GM21367 (cell line): ENCODE results near the gene DOCK9.

Source experiments
- ATAC-seq: cut with Tn5 transposase; IDR thresholded peaks from one replicate; pipeline ENCODE4 v1.9.1; 2021; ENCODE audit not compliant: unreplicated experiment

Gene DOCK9

GRCh38 chr13:98976338-98976737, 1.5 kb downstream of the DOCK9 start:
- no peak for ATAC-seq

GRCh38 chr13:98975822-98976261, 2.0 kb downstream of the DOCK9 start:
- ATAC-seq: no peak

- ATAC-seq: no peak
These were observed 3.8 kb downstream of the DOCK9 start for GRCh38 chr13:98974053-98974452.

- no peak for ATAC-seq
These were observed 5.2 kb downstream of the DOCK9 start for GRCh38 chr13:98972627-98973026.

GRCh38 chr13:98972059-98972458, 5.8 kb downstream of the DOCK9 start:
- ATAC-seq: no peak

GRCh38 chr13:98970330-98970729, 7.5 kb downstream of the DOCK9 start:
- ATAC-seq: no peak

GRCh38 chr13:98967491-98967890, 10.4 kb downstream of the DOCK9 start:
- no peak for ATAC-seq

- no peak for ATAC-seq
These were observed 11.8 kb downstream of the DOCK9 start for GRCh38 chr13:98966019-98966418.

- ATAC-seq: no peak
These were observed 12.5 kb downstream of the DOCK9 start for GRCh38 chr13:98965325-98965724.

- ATAC-seq: no peak
These were observed 13.9 kb downstream of the DOCK9 start for GRCh38 chr13:98963917-98964316.

GRCh38 chr13:98962901-98963590, 14.8 kb downstream of the DOCK9 start:
- no peak for ATAC-seq

- ATAC-seq: no peak
These were observed 16.3 kb downstream of the DOCK9 start for GRCh38 chr13:98961503-98962105.

- no peak for ATAC-seq
These were observed 17.0 kb downstream of the DOCK9 start for GRCh38 chr13:98960606-98961502.

- no peak for ATAC-seq
These were observed 17.9 kb downstream of the DOCK9 start for GRCh38 chr13:98959786-98960605.

GRCh38 chr13:98959291-98959690, 18.6 kb downstream of the DOCK9 start:
- no peak for ATAC-seq

- ATAC-seq: no peak
These were observed 19.4 kb downstream of the DOCK9 start for GRCh38 chr13:98958443-98958794.

GRCh38 chr13:98957731-98958442, 20.0 kb downstream of the DOCK9 start:
- no peak for ATAC-seq

GRCh38 chr13:98955336-98955735, 22.5 kb downstream of the DOCK9 start:
- ATAC-seq: no peak

- ATAC-seq: no peak
These were observed 23.6 kb downstream of the DOCK9 start for GRCh38 chr13:98954313-98954712.

- ATAC-seq: no peak
These were observed 26.6 kb downstream of the DOCK9 start for GRCh38 chr13:98951266-98951665.
